ENCODE results near the gene PRDM13. TPM values are rescaled to one million over a fixed set of nuclear protein-coding genes. Genes with fewer than 3 reads are reported as not detected.

Gene PRDM13
- total RNA-seq, 2 experiments from 2014 or later = not detected

- ChIA-PET CTCF (interaction anchor here (1.4 to 3.4 kb wide), 3 partner anchors 9 to 20 kb away, joined by 5 to 21 read pairs (median 6); no protein-coding TSS in a partner anchor), POLR2A (no interaction called here)
- H3K4me3 Mint-ChIP-seq = no peak overlapping the region
- H3K4me1 Mint-ChIP-seq (ENCODE audit: low read depth) = peaks cover 45% of the 10 kb centered on the region
- ATAC-seq = no peak
- intact Hi-C loops (cut with micrococcal nuclease) = no loop called here
- peaks cover 3% of the 10 kb centered on the region for H3K9me3 Mint-ChIP-seq
- no peak for DNase-seq
- peaks cover 2% of the 10 kb centered on the region for H3K36me3 Mint-ChIP-seq (ENCODE audit: low read depth)
- no peak overlapping the region for H3K27ac Mint-ChIP-seq
- no peak for TF ChIP-seq CTCF (IDR thresholded peaks at IDR 0.05)
- H3K27me3 Mint-ChIP-seq = peaks cover 90% of the 10 kb centered on the region
Observed at GRCh38 chr6:99607416-99608036, 893 bp downstream of the PRDM13 start.

GRCh38 chr6:99608059-99608885 is 1.6 kb downstream of the PRDM13 start:
- peaks cover 40% of the 10 kb centered on the region for H3K4me1 Mint-ChIP-seq (ENCODE audit: low read depth)
- H3K9me3 Mint-ChIP-seq = peaks cover 3% of the 10 kb centered on the region
- peaks cover 89% of the 10 kb centered on the region for H3K27me3 Mint-ChIP-seq
- POLR2A ChIA-PET = no interaction called here
- intact Hi-C loops (cut with micrococcal nuclease) = no loop called here
- TF ChIP-seq CTCF (IDR thresholded peaks at IDR 0.05) = no peak
- no peak for ATAC-seq
- no peak overlapping the region for H3K27ac Mint-ChIP-seq
- H3K4me3 Mint-ChIP-seq = no peak overlapping the region
- CTCF ChIA-PET = interaction anchor here (1.1 to 3.4 kb wide), 3 partner anchors 19 to 260 kb away, joined by 3 to 21 read pairs (median 6); no protein-coding TSS in a partner anchor
- peaks cover 2% of the 10 kb centered on the region for H3K36me3 Mint-ChIP-seq (ENCODE audit: low read depth)
- DNase-seq = no peak

- ATAC-seq (no peak), DNase-seq (no peak)
- ChIA-PET CTCF (interaction anchor here (1.1 to 3.4 kb wide), 3 partner anchors 20 to 259 kb away, joined by 3 to 21 read pairs (median 6); no protein-coding TSS in a partner anchor), POLR2A (interaction anchor here (0.7 kb wide), 1 partner anchor 41 kb away, joined by 3 read pairs; the partner anchor contains the start of gene CCNC)
- Mint-ChIP-seq H3K27me3 (peaks cover 83% of the 10 kb centered on the region), H3K27ac (no peak overlapping the region), H3K36me3 (ENCODE audit: low read depth) (peaks cover 2% of the 10 kb centered on the region), H3K4me1 (ENCODE audit: low read depth) (peaks cover 38% of the 10 kb centered on the region), H3K9me3 (peaks cover 3% of the 10 kb centered on the region), H3K4me3 (no peak overlapping the region)
- TF ChIP-seq CTCF (IDR thresholded peaks at IDR 0.05) = no peak
- intact Hi-C loops (cut with micrococcal nuclease) = no loop called here
Observed at GRCh38 chr6:99608886-99609482, 2.4 kb downstream of the PRDM13 start.

GRCh38 chr6:99609905-99610489 is 3.4 kb downstream of the PRDM13 start:
- peaks cover 37% of the 10 kb centered on the region for H3K4me1 Mint-ChIP-seq (ENCODE audit: low read depth)
- POLR2A ChIA-PET = interaction anchor here (0.7 to 2.7 kb wide), 2 partner anchors 21 to 42 kb away, joined by 3 to 6 read pairs; partner anchors contain the start of gene CCNC
- H3K4me3 Mint-ChIP-seq = no peak overlapping the region
- H3K9me3 Mint-ChIP-seq = peaks cover 3% of the 10 kb centered on the region
- no peak for ATAC-seq
- H3K27me3 Mint-ChIP-seq = peaks cover 81% of the 10 kb centered on the region
- H3K36me3 Mint-ChIP-seq (ENCODE audit: low read depth) = peaks cover 4% of the 10 kb centered on the region
- CTCF ChIA-PET = interaction anchor here (0.9 to 3.4 kb wide), 2 partner anchors 21 to 26 kb away, joined by 3 to 21 read pairs; no protein-coding TSS in a partner anchor
- H3K27ac Mint-ChIP-seq = no peak overlapping the region
- DNase-seq = no peak
- TF ChIP-seq CTCF (IDR thresholded peaks at IDR 0.05) = no peak
- intact Hi-C loops (cut with micrococcal nuclease) = loop anchor here (5.0 kb wide), 2 partner anchors 778 to 857 kb away; partner anchors contain the start of gene POU3F2
